Activated CD4-positive, alpha-beta T cell treated with anti-CD3 and anti-CD28 coated beads, Interleukin-2, amount 10 ng/mL, durations not matched to agents 7 days and 5 days (primary cell): ENCODE measurements around the gene MRI1. TPM values are rescaled to one million over a fixed set of nuclear protein-coding genes. Genes with fewer than 3 reads are reported as not detected.

Experiments used
- CTCF ChIA-PET: fragments of 350-600 bp; sonication (Branson Sonifier 250); formaldehyde crosslinking; loops from one replicate; lab custom pipeline; 2021; ENCODE audit warnings: antibody characterized with exemption; lab: Charles Lee
- POLR2A ChIA-PET: fragments of 350-600 bp; sonication (Branson Sonifier 250); formaldehyde crosslinking; loops from one replicate; lab custom pipeline; 2021; ENCODE audit warnings: antibody characterized with exemption; lab: Charles Lee
- DNase-seq: peaks from one replicate; pipeline ENCODE4 v3.0.0-alpha.2; 2020
- H3K27ac Mint-ChIP-seq: one replicate; pipeline ENCODE4 v1.8.0; 2021; ENCODE audit warnings: mild to moderate bottlenecking, moderate library complexity, mixed read lengths
- H3K27me3 Mint-ChIP-seq: one replicate; pipeline ENCODE4 v1.8.0; 2021; ENCODE audit warnings: mixed read lengths
- H3K36me3 Mint-ChIP-seq: one replicate; pipeline ENCODE4 v1.8.0; 2021; ENCODE audit warnings: low read depth, mixed read lengths
- H3K4me1 Mint-ChIP-seq: one replicate; pipeline ENCODE4 v1.8.0; 2021; ENCODE audit warnings: mixed read lengths
- H3K4me3 Mint-ChIP-seq: one replicate; pipeline ENCODE4 v1.8.0; 2021; ENCODE audit warnings: mild to moderate bottlenecking, moderate library complexity, mixed read lengths
- H3K9me3 Mint-ChIP-seq: one replicate; pipeline ENCODE4 v1.8.0; 2021; ENCODE audit warnings: mixed read lengths
- total RNA-seq, 2 experiments: library from RNA; stranded (reverse); gene quantifications; one replicate each; pipeline ENCODE4 v1.2.3, GENCODE V29; 2021

Gene MRI1
- total RNA-seq: 10 to 100 TPM; 46.2 to 46.6 TPM

- ChIA-PET CTCF (interaction anchor here (0.7 to 2.0 kb wide), 4 partner anchors 9 to 484 kb away, joined by 3 to 7 read pairs (median 4); no protein-coding TSS in a partner anchor), POLR2A (interaction anchor here (0.7 kb wide), 1 partner anchor 15 kb away, joined by 5 read pairs; no protein-coding TSS in a partner anchor)
- H3K4me3 Mint-ChIP-seq: peak within 1 kb of the TSS; percentile 82
- H3K36me3 Mint-ChIP-seq: peaks cover 16% of the 10 kb centered on the region
- no peaks in the 10 kb centered on the region for H3K27me3 Mint-ChIP-seq
- H3K9me3 Mint-ChIP-seq: no peaks in the 10 kb centered on the region
- peak; percentile 61 for DNase-seq
- peak within 1 kb of the TSS; percentile 81 for H3K27ac Mint-ChIP-seq
- peaks cover 23% of the 10 kb centered on the region for H3K4me1 Mint-ChIP-seq
Observed at GRCh38 chr19:13764101-13764807, at the start of gene MRI1. Gene MRI1, plus strand, starts transcription at chr19:13764522. Its CDS starts 67 bp downstream, at chr19:13764589.

GRCh38 chr19:13717194-13717643, 47.1 kb upstream of the MRI1 start:
- Mint-ChIP-seq H3K4me3 (no peak overlapping the region), H3K27ac (no peak overlapping the region), H3K4me1 (no peaks in the 10 kb centered on the region), H3K27me3 (peaks cover 6% of the 10 kb centered on the region), H3K36me3 (no peaks in the 10 kb centered on the region), H3K9me3 (peaks cover 6% of the 10 kb centered on the region)
- POLR2A ChIA-PET: no interaction called here
- no peak for DNase-seq
- CTCF ChIA-PET: interaction anchor here (0.6 kb wide), 1 partner anchor 104 kb away, joined by 6 read pairs; no protein-coding TSS in a partner anchor

- Mint-ChIP-seq H3K4me3 (no peak overlapping the region), H3K4me1 (no peaks in the 10 kb centered on the region), H3K9me3 (peaks cover 6% of the 10 kb centered on the region), H3K27ac (no peak overlapping the region), H3K27me3 (peaks cover 6% of the 10 kb centered on the region), H3K36me3 (no peaks in the 10 kb centered on the region)
- ChIA-PET CTCF (no interaction called here), POLR2A (interaction anchor here (0.6 kb wide), 1 partner anchor 31 kb away, joined by 3 read pairs; no protein-coding TSS in a partner anchor)
- DNase-seq: no peak
Observed at GRCh38 chr19:13718733-13719132, 45.6 kb upstream of the MRI1 start.

GRCh38 chr19:13722146-13722545, 42.2 kb upstream of the MRI1 start:
- Mint-ChIP-seq H3K27me3 (peaks cover 6% of the 10 kb centered on the region), H3K4me3 (no peak overlapping the region), H3K27ac (no peak overlapping the region), H3K9me3 (no peaks in the 10 kb centered on the region), H3K4me1 (no peaks in the 10 kb centered on the region), H3K36me3 (no peaks in the 10 kb centered on the region)
- ChIA-PET CTCF (interaction anchor here (1.1 kb wide), 1 partner anchor 10 kb away, joined by 3 read pairs; no protein-coding TSS in a partner anchor), POLR2A (no interaction called here)
- no peak for DNase-seq

- Mint-ChIP-seq H3K27me3 (peaks cover 6% of the 10 kb centered on the region), H3K4me3 (no peak overlapping the region), H3K36me3 (no peaks in the 10 kb centered on the region), H3K4me1 (no peaks in the 10 kb centered on the region), H3K27ac (no peak overlapping the region), H3K9me3 (no peaks in the 10 kb centered on the region)
- ChIA-PET CTCF (no interaction called here), POLR2A (no interaction called here)
- DNase-seq: no peak
Observed at GRCh38 chr19:13723206-13723605, 41.1 kb upstream of the MRI1 start.

GRCh38 chr19:13726323-13726722, 38.0 kb upstream of the MRI1 start:
- CTCF ChIA-PET: interaction anchor here (0.6 to 1.9 kb wide), 3 partner anchors 13 to 111 kb away, joined by 3 to 6 read pairs (median 3); no protein-coding TSS in a partner anchor
- H3K27me3 Mint-ChIP-seq: no peaks in the 10 kb centered on the region
- POLR2A ChIA-PET: no interaction called here
- no peaks in the 10 kb centered on the region for H3K9me3 Mint-ChIP-seq
- H3K36me3 Mint-ChIP-seq: no peaks in the 10 kb centered on the region
- DNase-seq: no peak
- H3K4me1 Mint-ChIP-seq: peaks cover 12% of the 10 kb centered on the region
- no peak overlapping the region for H3K4me3 Mint-ChIP-seq
- no peak overlapping the region for H3K27ac Mint-ChIP-seq

- Mint-ChIP-seq H3K27ac (no peak overlapping the region), H3K36me3 (no peaks in the 10 kb centered on the region), H3K9me3 (no peaks in the 10 kb centered on the region), H3K27me3 (no peaks in the 10 kb centered on the region), H3K4me1 (peaks cover 18% of the 10 kb centered on the region), H3K4me3 (no peak overlapping the region)
- no peak for DNase-seq
- CTCF ChIA-PET: no interaction called here
- POLR2A ChIA-PET: no interaction called here
Observed at GRCh38 chr19:13727798-13728197, 36.5 kb upstream of the MRI1 start.

- CTCF ChIA-PET: interaction anchor here (0.9 to 1.4 kb wide), 2 partner anchors 18 to 132 kb away, joined by 3 to 4 read pairs; a partner anchor contains a TSS
- Mint-ChIP-seq H3K27ac (no peak overlapping the region), H3K4me3 (no peak overlapping the region), H3K9me3 (no peaks in the 10 kb centered on the region), H3K27me3 (no peaks in the 10 kb centered on the region), H3K4me1 (peaks cover 18% of the 10 kb centered on the region), H3K36me3 (no peaks in the 10 kb centered on the region)
- POLR2A ChIA-PET: no interaction called here
- DNase-seq: no peak
Observed at GRCh38 chr19:13729859-13730258, 34.5 kb upstream of the MRI1 start.

- peak overlapping the region; percentile 90 for H3K27ac Mint-ChIP-seq
Observed at GRCh38 chr19:13731147-13731964, 33.0 kb upstream of the MRI1 start.

GRCh38 chr19:13732337-13732736, 32.0 kb upstream of the MRI1 start:
- CTCF ChIA-PET: interaction anchor here (1.2 to 1.4 kb wide), 3 partner anchors 11 to 404 kb away, joined by 3 to 6 read pairs (median 3); partner anchors contain the start of gene ASF1B

More at GRCh38 chr19:13731147-13731964, 33.0 kb upstream of the MRI1 start:
- CTCF ChIA-PET: interaction anchor here (0.7 to 1.4 kb wide), 6 partner anchors 10 to 405 kb away, joined by 3 to 6 read pairs (median 4); partner anchors contain the start of gene ASF1B
- Mint-ChIP-seq H3K4me1 (peaks cover 18% of the 10 kb centered on the region), H3K36me3 (no peaks in the 10 kb centered on the region), H3K27me3 (no peaks in the 10 kb centered on the region), H3K9me3 (no peaks in the 10 kb centered on the region), H3K4me3 (peak overlapping the region; percentile 82)
- DNase-seq: peak; percentile 96
- POLR2A ChIA-PET: interaction anchor here (0.6 kb wide), 1 partner anchor 106 kb away, joined by 4 read pairs; no protein-coding TSS in a partner anchor

GRCh38 chr19:13734751-13735150, 29.6 kb upstream of the MRI1 start:
- no peak for DNase-seq
- Mint-ChIP-seq H3K4me3 (no peak overlapping the region), H3K36me3 (no peaks in the 10 kb centered on the region), H3K4me1 (peaks cover 14% of the 10 kb centered on the region), H3K27me3 (no peaks in the 10 kb centered on the region), H3K9me3 (no peaks in the 10 kb centered on the region), H3K27ac (no peak overlapping the region)
- ChIA-PET POLR2A (no interaction called here), CTCF (interaction anchor here (0.6 kb wide), 1 partner anchor 454 kb away, joined by 6 read pairs; no protein-coding TSS in a partner anchor)

More at GRCh38 chr19:13732337-13732736, 32.0 kb upstream of the MRI1 start:
- POLR2A ChIA-PET: no interaction called here
- no peak for DNase-seq
- Mint-ChIP-seq H3K4me3 (peak overlapping the region; percentile 82), H3K27ac (no peak overlapping the region), H3K9me3 (no peaks in the 10 kb centered on the region), H3K36me3 (no peaks in the 10 kb centered on the region), H3K27me3 (no peaks in the 10 kb centered on the region), H3K4me1 (peaks cover 18% of the 10 kb centered on the region)

- no peaks in the 10 kb centered on the region for H3K36me3 Mint-ChIP-seq
- no peak for DNase-seq
- H3K27me3 Mint-ChIP-seq: no peaks in the 10 kb centered on the region
- H3K9me3 Mint-ChIP-seq: no peaks in the 10 kb centered on the region
- ChIA-PET CTCF (no interaction called here), POLR2A (no interaction called here)
- no peaks in the 10 kb centered on the region for H3K4me1 Mint-ChIP-seq
- H3K4me3 Mint-ChIP-seq: no peak overlapping the region
- no peak overlapping the region for H3K27ac Mint-ChIP-seq
Observed at GRCh38 chr19:13738073-13738472, 26.2 kb upstream of the MRI1 start.
